Measurements from ENCODE around the gene MICAL3.

The MICAL3 gene

GRCh38 chr22:17838180-17838865 lies 186.0 kb downstream of the MICAL3 start:
- DNase-seq (ENCODE audit: low read depth): no peak

- no peak for DNase-seq (ENCODE audit: low read depth)
These were observed 187.2 kb downstream of the MICAL3 start for GRCh38 chr22:17836992-17837742.

- DNase-seq (ENCODE audit: low read depth): no peak
These were observed 189.1 kb downstream of the MICAL3 start for GRCh38 chr22:17835256-17835655.

- DNase-seq (ENCODE audit: low read depth): no peak
These were observed 190.9 kb downstream of the MICAL3 start for GRCh38 chr22:17833489-17833888.

DNA sequence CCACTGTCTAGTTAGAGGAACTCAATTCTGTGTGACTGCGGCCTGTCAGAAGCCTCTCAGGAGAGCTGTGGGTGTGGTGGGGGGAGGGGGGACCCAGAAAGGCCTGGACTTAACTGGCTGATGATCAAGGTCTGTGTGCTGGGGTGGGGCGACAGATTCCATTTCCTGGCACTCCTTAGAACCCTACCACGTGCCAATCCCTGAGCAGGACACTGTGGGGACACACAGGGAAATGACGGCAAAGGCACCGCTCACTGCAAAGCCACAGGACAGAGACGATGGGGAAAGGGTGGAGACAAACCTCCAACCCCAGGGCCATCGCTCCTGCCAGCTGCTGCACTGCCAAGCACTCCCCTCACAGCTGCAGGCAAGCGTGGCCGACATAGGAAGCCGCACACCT lies 191.7 kb downstream of the MICAL3 start:
- no peak for DNase-seq (ENCODE audit: low read depth)

- no peak for DNase-seq (ENCODE audit: low read depth)
These were observed 192.7 kb downstream of the MICAL3 start for GRCh38 chr22:17831501-17832251.

DNA sequence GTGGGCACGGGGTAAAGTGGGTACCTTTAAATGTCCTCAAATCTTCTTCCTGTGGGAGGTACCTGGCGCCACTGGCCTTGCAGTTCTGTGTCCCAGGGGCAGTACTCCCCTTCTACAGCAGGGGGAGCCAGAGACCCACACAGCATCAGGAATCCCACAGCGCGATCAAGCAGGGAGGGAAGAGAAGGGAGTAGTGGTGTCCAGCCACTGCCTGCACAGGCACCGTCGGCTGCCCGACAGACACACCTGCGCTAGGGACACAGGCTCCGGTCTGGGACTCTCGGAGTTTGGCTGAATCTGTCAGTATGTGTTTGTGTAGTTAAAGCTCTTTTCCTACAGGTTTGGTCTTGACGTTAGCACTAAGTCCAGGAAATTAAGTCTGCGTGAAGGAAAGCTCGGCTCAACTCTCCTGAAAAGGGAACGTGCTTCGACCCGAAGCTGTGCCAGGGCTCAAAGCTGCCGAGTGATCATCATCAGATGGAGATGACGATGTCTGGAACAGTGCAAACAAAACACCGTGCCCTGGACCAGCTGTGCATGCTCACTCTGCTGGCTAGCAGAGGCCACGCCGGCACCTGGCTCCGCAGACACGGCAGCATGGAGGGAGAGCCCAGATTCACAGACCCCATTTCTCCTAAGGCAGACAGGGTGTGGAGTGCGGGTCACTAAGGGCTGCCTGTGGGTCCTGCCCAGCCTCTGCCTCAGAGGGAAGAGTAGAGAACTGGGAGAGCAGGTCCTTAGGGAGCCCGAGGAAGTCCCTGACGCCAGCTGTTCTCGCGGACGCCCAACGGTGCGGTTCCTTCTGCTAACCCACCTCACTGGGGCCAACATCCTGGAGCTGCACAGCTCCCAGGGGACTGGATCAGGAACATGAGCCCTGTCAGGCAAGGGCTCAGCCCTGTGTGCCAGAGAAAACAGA lies 194.1 kb downstream of the MICAL3 start:
- DNase-seq (ENCODE audit: low read depth): peak; percentile 67

DNA sequence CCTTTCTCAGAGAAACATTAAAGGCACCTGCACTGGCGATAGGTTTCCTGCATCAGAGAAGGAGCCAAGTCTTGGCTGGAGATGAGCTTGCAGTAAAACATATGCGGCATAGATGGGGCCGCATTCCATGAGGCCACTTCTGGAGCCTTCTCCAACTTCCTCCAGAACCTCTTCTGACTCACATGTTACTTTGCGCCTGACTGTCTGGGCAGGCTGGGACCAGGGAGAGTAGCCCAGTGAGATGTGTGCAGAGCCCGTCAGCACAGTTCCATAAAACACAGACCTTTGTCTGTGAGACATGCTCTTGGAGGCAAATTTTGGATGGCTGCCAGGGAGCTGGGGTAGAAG lies 194.7 kb downstream of the MICAL3 start:
- no peak for DNase-seq (ENCODE audit: low read depth)

DNA sequence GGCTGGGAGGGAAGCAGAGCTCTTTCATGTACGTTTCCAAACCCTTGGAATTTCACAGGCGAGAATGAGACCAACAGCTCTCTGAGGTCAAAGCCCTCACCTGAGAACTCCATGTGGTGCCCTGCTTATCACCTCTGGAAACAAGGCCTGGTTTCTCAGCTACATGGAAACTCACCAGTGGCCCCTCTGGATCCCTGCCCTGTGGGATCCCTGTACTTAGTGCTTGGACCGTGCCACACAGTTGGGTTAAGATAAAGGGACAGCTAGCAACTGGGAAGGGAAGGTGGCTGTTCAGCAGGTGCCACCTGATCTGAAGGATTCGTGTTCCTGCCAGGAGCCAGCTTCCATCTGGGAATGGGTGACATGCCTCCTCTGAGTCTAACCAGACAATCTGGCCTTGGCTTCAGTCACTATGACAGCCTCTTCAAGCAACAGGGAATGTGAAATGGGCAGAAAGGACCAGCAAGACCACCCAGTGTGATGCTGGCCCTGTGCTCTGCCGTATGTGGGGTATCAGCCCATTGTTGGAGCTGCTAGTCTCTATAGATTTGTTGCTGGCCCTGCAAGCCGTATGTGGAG lies 195.8 kb downstream of the MICAL3 start:
- DNase-seq (ENCODE audit: low read depth): no peak

DNA sequence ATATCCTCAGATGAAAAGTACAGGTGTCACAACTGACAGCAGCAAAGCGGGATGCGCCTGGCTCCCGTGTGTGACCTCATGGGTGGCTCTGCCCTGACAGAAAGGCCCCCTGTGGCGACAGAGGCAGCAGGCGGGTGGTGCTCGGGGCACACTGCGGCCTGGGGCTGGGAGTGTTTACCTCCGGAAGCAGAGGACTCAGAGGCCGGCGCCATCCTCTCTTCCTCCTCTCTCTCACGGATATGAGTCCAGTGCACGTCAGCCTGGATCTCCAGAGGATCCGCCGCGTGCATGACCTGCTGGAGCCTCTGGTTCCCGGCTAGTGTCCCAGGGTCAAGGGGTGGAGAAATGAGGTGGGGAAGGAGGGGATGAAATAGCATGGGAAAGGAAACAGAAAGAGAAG lies 196.9 kb downstream of the MICAL3 start:
- DNase-seq (ENCODE audit: low read depth): no peak

GRCh38 chr22:17825876-17826550 lies 198.3 kb downstream of the MICAL3 start:
- DNase-seq (ENCODE audit: low read depth): no peak

GRCh38 chr22:17824457-17824856 lies 199.9 kb downstream of the MICAL3 start:
- DNase-seq (ENCODE audit: low read depth): no peak

DNA sequence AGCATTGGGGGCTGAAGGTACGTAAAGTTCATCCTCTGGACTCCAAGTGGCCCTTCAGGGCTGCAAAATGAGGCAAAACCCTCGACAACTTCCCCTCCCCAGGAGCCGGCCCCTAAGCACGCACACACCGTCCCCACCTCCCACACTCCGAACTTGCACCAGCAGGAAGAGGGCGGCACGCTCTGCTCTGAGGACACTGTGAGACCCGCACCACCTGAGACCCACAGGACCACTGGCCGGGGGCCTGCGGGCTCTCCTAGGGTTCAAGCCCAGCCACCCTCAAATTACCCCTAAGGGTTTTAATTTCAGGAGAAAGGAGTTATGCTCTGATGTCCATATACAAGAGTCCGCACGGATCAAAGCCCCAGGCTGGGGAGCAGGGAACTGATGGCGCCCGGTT lies 200.4 kb downstream of the MICAL3 start:
- DNase-seq (ENCODE audit: low read depth): no peak

DNA sequence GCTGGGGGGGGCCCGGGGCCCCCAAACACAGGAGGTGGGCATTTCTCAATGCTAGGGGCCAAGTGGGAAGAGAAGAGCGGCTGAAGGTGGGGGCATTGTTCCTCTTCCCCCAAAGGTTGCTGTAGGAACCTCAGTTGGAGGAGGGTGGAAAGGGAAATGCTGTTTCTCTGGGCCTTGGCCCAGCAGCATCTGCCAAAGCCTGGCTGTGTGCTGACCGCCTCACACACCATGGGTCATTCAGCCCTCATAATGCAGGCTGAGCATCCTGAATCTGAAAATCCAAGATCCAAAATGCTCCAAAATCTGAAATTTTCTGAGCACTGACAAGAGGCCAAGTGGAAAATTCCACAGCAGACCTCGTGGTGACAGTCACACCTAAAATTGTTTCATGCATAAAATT lies 201.1 kb downstream of the MICAL3 start:
- DNase-seq (ENCODE audit: low read depth): no peak

DNA sequence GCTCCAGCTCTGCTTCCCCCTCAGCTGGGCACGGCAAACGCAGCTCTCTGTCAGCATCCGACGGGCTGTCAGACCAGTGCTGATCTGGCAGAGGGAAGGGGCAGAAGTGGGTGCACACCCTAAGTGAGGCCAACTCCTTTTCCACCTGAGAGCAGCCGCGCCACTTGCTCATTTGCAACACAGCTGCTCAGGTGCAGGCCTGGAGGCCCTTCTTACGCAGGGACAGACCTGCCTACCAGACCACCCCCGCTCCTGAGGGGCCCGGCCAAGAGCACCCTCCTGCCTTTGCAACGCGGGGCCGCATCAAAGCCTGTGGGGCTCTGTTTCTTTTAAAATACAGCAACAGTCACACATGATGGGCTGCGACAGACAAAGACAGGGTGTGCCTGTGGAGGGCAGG lies 202.3 kb downstream of the MICAL3 start:
- no peak for DNase-seq (ENCODE audit: low read depth)

DNA sequence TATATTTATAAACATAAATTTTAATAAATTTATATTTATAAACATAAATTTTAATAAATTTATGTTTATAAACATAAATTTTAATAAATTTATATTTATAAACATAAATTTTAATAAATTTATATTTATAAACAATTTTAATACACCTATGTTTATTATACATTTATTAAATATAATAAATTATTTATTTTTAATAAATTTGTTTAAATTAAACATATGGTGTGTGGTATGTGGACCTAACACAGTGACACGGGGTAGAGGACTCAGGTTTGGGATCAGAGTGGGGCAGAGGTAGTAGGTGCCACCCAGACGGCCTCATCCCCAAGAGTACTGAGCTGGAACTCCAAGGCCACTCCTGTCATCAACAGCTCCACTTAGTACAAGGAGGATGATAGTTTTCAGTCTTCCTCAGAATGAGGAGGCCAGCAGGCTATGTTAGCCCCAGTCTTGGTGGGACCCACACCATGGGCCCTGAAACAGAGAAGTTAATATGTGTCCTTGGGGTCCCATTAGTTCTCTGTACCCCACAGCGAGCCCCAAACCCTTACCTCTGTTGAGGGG lies 203.4 kb downstream of the MICAL3 start:
- DNase-seq (ENCODE audit: low read depth): no peak

- DNase-seq (ENCODE audit: low read depth): no peak
These were observed 205.7 kb downstream of the MICAL3 start for GRCh38 chr22:17818649-17819048.

DNA sequence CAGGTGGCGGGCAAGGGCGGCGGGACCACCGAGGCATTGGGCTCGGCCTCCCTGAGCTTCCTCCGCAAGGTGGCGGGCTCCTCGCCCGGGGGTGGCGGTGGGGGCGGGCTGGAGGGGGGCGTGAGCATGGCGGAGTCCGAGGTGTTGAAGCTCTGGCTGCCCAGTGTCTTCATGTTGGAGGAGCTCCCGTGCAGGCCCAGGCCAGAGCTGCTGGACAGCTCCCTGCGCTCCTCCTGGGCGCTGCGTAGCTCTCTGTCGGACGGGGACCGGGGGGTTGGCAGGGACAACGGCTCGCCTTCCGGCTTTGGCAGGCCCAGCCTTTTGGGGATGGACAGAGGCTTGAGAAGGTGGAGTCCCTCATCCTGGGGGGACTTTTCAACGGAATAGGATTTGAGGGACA lies 206.2 kb downstream of the MICAL3 start:
- DNase-seq (ENCODE audit: low read depth): no peak

GRCh38 chr22:17817511-17818065 lies 206.8 kb downstream of the MICAL3 start:
- no peak for DNase-seq (ENCODE audit: low read depth)

DNA sequence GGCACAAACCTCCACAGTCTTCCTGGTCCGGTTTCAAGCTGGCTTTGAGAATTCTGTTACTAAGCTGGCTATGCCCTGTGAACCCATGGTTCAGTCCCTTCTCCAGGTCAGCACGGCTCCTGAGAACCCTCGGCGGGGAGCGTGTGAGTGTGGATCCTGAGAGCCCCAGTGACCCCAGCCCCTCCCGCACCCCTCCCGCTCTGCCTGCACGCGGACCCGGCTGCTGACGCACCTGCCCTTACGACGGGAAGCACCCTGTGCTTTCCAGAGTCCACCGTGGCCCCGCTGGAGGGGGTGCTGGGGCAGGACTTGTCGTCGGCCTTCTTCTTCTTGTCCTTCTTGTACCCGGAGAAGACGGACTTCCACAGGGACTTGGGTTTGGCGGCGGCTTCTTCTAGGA lies 207.3 kb downstream of the MICAL3 start:
- no peak for DNase-seq (ENCODE audit: low read depth)

GRCh38 chr22:17816649-17817048 lies 207.7 kb downstream of the MICAL3 start:
- DNase-seq (ENCODE audit: low read depth): no peak
